SK-N-SH (cell line): ENCODE measurements around the gene LMAN1L. TPM values are rescaled to one million over a fixed set of nuclear protein-coding genes. Genes with fewer than 3 reads are reported as not detected.

Experiments used
- CTCF ChIA-PET: fragments of 300-600, 350-600 bp; formaldehyde crosslinking; extraction: SDS; loops from one replicate; lab custom pipeline; 2021; lab: Yijun Ruan, JAX
- POLR2A ChIA-PET: fragments of 350-600 bp; sonication (Branson Sonifier 250); formaldehyde crosslinking; extraction: SDS; loops from one replicate; lab custom pipeline; 2020; ENCODE audit warnings: antibody characterized with exemption, inconsistent platforms; lab: Yijun Ruan, JAX
- DNase-seq: peaks from one replicate; pipeline ENCODE4 v3.0.0; 2012
- H2AFZ ChIP-seq: fragments of 200-600 bp; sonication (generic); 2 replicates; pipeline ENCODE4 v1.8.1; 2016; ENCODE audit warnings: antibody characterized with exemption, mild to moderate bottlenecking, low read depth
- H3F3A ChIP-seq: fragments of 200-600 bp; sonication (generic); replicated peaks from 2 replicates; pipeline ENCODE3; 2016; ENCODE audit warnings: antibody characterized with exemption, mild to moderate bottlenecking; ENCODE audit not compliant: insufficient read depth
- H3K27ac ChIP-seq, 2 experiments: fragments of 200-500 bp in 1 of 2; fragments of 200-600 bp in 1 of 2; sonication (Bioruptor generic) in 1 of 2; sonication (generic), shearing (Covaris generic) in 1 of 2; 2 replicates each; pipeline versions ENCODE4 v1.5.1 to v1.6.1; 2014 to 2016; ENCODE audit warnings: low read depth in 2 of 2, inconsistent platforms in 1 of 2, low read length in 1 of 2, mild to moderate bottlenecking in 1 of 2, mixed read lengths in 1 of 2
- H3K27me3 ChIP-seq: fragments of 200-600 bp; sonication (generic), shearing (Covaris generic); 2 replicates; pipeline ENCODE4 v1.6.1; 2016; ENCODE audit warnings: mixed run types; ENCODE audit not compliant: insufficient read depth
- H3K36me3 ChIP-seq, 2 experiments: fragments of 200-500 bp in 1 of 2; fragments of 200-600 bp in 1 of 2; sonication (Bioruptor generic) in 1 of 2; sonication (generic) in 1 of 2; replicated peaks in 1 of 2; 2 replicates each; pipeline versions ENCODE3 to v1.5.1; 2014 to 2016; ENCODE audit warnings: low read length in 1 of 2, mild to moderate bottlenecking in 1 of 2; ENCODE audit not compliant: insufficient read depth in 2 of 2, control insufficient read depth in 1 of 2
- H3K4me1 ChIP-seq, 2 experiments: fragments of 200-500 bp in 1 of 2; fragments of 200-600 bp in 1 of 2; sonication (Bioruptor generic) in 1 of 2; sonication (generic), shearing (Covaris generic) in 1 of 2; 2 replicates each; pipeline versions ENCODE4 v1.5.1 to v1.6.1; 2014 to 2016; ENCODE audit warnings: low read depth in 1 of 2, low read length in 1 of 2, mixed run types in 1 of 2; ENCODE audit not compliant: insufficient read depth in 2 of 2, control insufficient read depth in 1 of 2
- H3K4me2 ChIP-seq: fragments of 200-600 bp; sonication (generic), shearing (Covaris generic); 2 replicates; pipeline ENCODE4 v1.6.1; 2017; ENCODE audit warnings: mixed run types
- H3K4me3 ChIP-seq, 2 experiments: fragments of 200-500 bp in 1 of 2; fragments of 200-600 bp in 1 of 2; sonication (Bioruptor generic) in 1 of 2; sonication (generic), shearing (Covaris generic) in 1 of 2; 2 replicates each; pipeline versions ENCODE4 v1.5.1 to v1.8.1; 2014 to 2016; ENCODE audit warnings: low read depth in 2 of 2, inconsistent platforms in 1 of 2, low read length in 1 of 2, mild to moderate bottlenecking in 1 of 2, mixed read lengths in 1 of 2, moderate library complexity in 1 of 2
- H3K79me2 ChIP-seq: fragments of 200-600 bp; sonication (generic); 2 replicates; pipeline ENCODE4 v1.8.1; 2017; ENCODE audit warnings: mild to moderate bottlenecking; ENCODE audit not compliant: insufficient read depth
- H3K9ac ChIP-seq: fragments of 200-600 bp; sonication (generic); 2 replicates; pipeline ENCODE4 v1.6.1; 2017; ENCODE audit warnings: mixed run types
- H3K9me2 ChIP-seq: fragments of 200-600 bp; sonication (generic); 2 replicates; pipeline ENCODE4 v1.6.1; 2017; ENCODE audit warnings: mixed run types
- H3K9me3 ChIP-seq: fragments of 200-600 bp; sonication (generic); 2 replicates; pipeline ENCODE4 v1.6.1; 2017; ENCODE audit warnings: mixed run types, mild to moderate bottlenecking, moderate library complexity
- H4K20me1 ChIP-seq: fragments of 200-600 bp; sonication (generic); 2 replicates; pipeline ENCODE4 v1.6.1; 2017; ENCODE audit warnings: mild to moderate bottlenecking, mixed run types; ENCODE audit not compliant: insufficient read depth
- EZH2phosphoT487 ChIP-seq: fragments of 200-600 bp; sonication (generic); IDR thresholded peaks from 2 replicates; pipeline ENCODE4 v1.6.1; 2017; ENCODE audit warnings: low read depth, mixed run types, mild to moderate bottlenecking, antibody characterized with exemption, moderate library complexity, borderline replicate concordance
- PBX3 ChIP-seq: IDR thresholded peaks from 2 replicates; pipeline ENCODE4; 2012
- REST ChIP-seq: IDR thresholded peaks from 2 replicates; pipeline ENCODE4 v1.6.1; 2012; ENCODE audit warnings: mild to moderate bottlenecking, low read depth, low read length, moderate library complexity
- USF2 ChIP-seq: fragments of 150-350 bp; IDR thresholded peaks from 2 replicates; pipeline ENCODE4 v1.6.1; 2017; ENCODE audit warnings: antibody characterized with exemption, low read length, low read depth, borderline replicate concordance
- WGBS: methylation state at CpG from one replicate; pipeline ENCODE4 v1.1.6; 2017; ENCODE audit warnings: low lambda C conversion rate; 5-methylcytosine and 5-hydroxymethylcytosine counted together
- polyA plus RNA-seq, 3 experiments: library from polyadenylated mRNA; depleted of rRNA; stranded (reverse); fragments of >200 nt; gene quantifications; 2 replicates each; pipeline ENCODE4 v1.2.3, GENCODE V29; 2012

Gene LMAN1L
- polyA plus RNA-seq, 1 of the 3 experiments (the other 2 are of a cell fraction), result 0.02 TPM

GRCh38 chr15:74825866-74826265 lies 13.2 kb downstream of the LMAN1L start:
- Histone ChIP-seq H3K4me1 (peaks cover 0 to 20% of the 10 kb centered on the region in 2 experiments; a peak in 1 of 4 replicates), H3K9me3 (no peaks in the 10 kb centered on the region), H3K4me2 (no peak overlapping the region), H4K20me1 (no peaks in the 10 kb centered on the region), H3K36me3 (no peaks in the 10 kb centered on the region), H3K27me3 (peaks cover 24% of the 10 kb centered on the region; the same call in 1 of the 2 replicates), H3K9me2 (no peaks in the 10 kb centered on the region), H3F3A (no peaks in the 10 kb centered on the region), H3K9ac (no peak overlapping the region), H3K27ac (no peak overlapping the region), H2AFZ (no peak overlapping the region), H3K4me3 (no peak overlapping the region), H3K79me2 (no peaks in the 10 kb centered on the region)
- no peak for DNase-seq
- ChIA-PET CTCF (interaction anchor here (1.0 to 10.2 kb wide), 8 partner anchors 9 to 191 kb away, joined by 4 to 82 read pairs (median 9); no protein-coding TSS in a partner anchor), POLR2A (no interaction called here)
- 50% methylated on average over 8 of the region's 10 CpGs for whole genome bisulfite sequencing
- TF ChIP-seq PBX3, result no peak
- TF ChIP-seq USF2, result no peak

GRCh38 chr15:74826364-74826819 lies 13.8 kb downstream of the LMAN1L start, which contains the start of gene CPLX3:
CPLX3 (plus strand) TSS chr15:74826627; CDS start chr15:74826704, 77 bp downstream.
- H3K9ac ChIP-seq, result no peak within 1 kb of the TSS
- POLR2A ChIA-PET, result no interaction called here
- H3K9me2 ChIP-seq, result no peaks in the 10 kb centered on the region
- DNase-seq, result peak; percentile 62
- H3K4me1 ChIP-seq, result peaks cover 0 to 20% of the 10 kb centered on the region in 2 experiments; a peak in 1 of 4 replicates
- 25% methylated on average over 38 of the region's 44 CpGs for WGBS
- TF ChIP-seq EZH2phosphoT487, result no peak
- TF ChIP-seq REST, result peak; percentile 93
- H3K36me3 ChIP-seq, result no peaks in the 10 kb centered on the region
- H3K27me3 ChIP-seq, result peaks cover 24% of the 10 kb centered on the region; the same call in 1 of the 2 replicates
- H4K20me1 ChIP-seq, result no peaks in the 10 kb centered on the region
- CTCF ChIA-PET, result interaction anchor here (1.2 to 10.2 kb wide), 8 partner anchors 9 to 191 kb away, joined by 3 to 82 read pairs (median 9); no protein-coding TSS in a partner anchor
- H3K9me3 ChIP-seq, result no peaks in the 10 kb centered on the region
- H3K4me3 ChIP-seq, result no peak within 1 kb of the TSS
- no peak within 1 kb of the TSS for H3K4me2 ChIP-seq
- H3K79me2 ChIP-seq, result no peaks in the 10 kb centered on the region
- no peaks in the 10 kb centered on the region for H3F3A ChIP-seq
- no peak within 1 kb of the TSS for H2AFZ ChIP-seq
- H3K27ac ChIP-seq, result no peak within 1 kb of the TSS
